Esophagus muscularis mucosa (tissue), 4 donors: ENCODE measurements around the gene B9D2. TPM values are rescaled to one million over a fixed set of nuclear protein-coding genes. Genes with fewer than 3 reads are reported as not detected.

Source experiments
- DNase-seq: peaks from one replicate; pipeline ENCODE4 v3.0.0-alpha.2; 2017; ENCODE audit errors: extremely low spot score
- H3K27ac ChIP-seq, 4 donors: fragments of 200-600 bp; sonication (generic); replicated peaks in 1 of 4; 1 replicate in 3 of 4; 2 replicates in 1 of 4; pipeline ENCODE4 v1.5.1; 2016 to 2019; ENCODE audit warnings: mild to moderate bottlenecking in 1 of 4
- H3K27me3 ChIP-seq, 4 donors: fragments of 200-600 bp; sonication (generic); one replicate each; pipeline versions ENCODE4 v1.5.1 to v1.6.0; 2016 to 2019
- H3K36me3 ChIP-seq, 4 donors: fragments of 200-600 bp; sonication (generic); one replicate each; pipeline ENCODE4 v1.5.1; 2016 to 2019
- H3K4me1 ChIP-seq, 4 donors: fragments of 200-600 bp; sonication (generic); one replicate each; pipeline ENCODE4 v1.5.1; 2016 to 2019
- H3K4me3 ChIP-seq, 4 donors: fragments of 200-600 bp; sonication (generic); 1 replicate in 2 of 4; 2 replicates in 2 of 4; pipeline ENCODE4 v1.5.1; 2016 to 2019; ENCODE audit warnings: mild to moderate bottlenecking in 4 of 4, moderate library complexity in 1 of 4
- H3K9me3 ChIP-seq, 4 donors: fragments of 200-600 bp; sonication (generic); 1 replicate in 3 of 4; 2 replicates in 1 of 4; pipeline ENCODE4 v1.5.1; 2016 to 2019
- CTCF ChIP-seq, 3 experiments: fragments of 200-600 bp in 2 of 3; fragments of 450-650 bp in 1 of 3; sonication (generic) in 2 of 3; IDR thresholded peaks; one replicate each; pipeline ENCODE4 v1.5.1; 2017 to 2019; ENCODE audit warnings: antibody characterized with exemption in 3 of 3, mild to moderate bottlenecking in 2 of 3, moderate library complexity in 1 of 3
- EP300 ChIP-seq: sonication (generic); formaldehyde crosslinking; IDR thresholded peaks from one replicate; pipeline ENCODE4 v1.6.1; 2017; ENCODE audit warnings: antibody characterized with exemption
- POLR2A ChIP-seq: fragments of 450-650 bp; IDR thresholded peaks from one replicate; pipeline ENCODE4 v1.6.1; 2017; ENCODE audit warnings: antibody characterized with exemption, moderate library complexity, mild to moderate bottlenecking, low read depth
- POLR2AphosphoS5 ChIP-seq, 2 donors: sonication (generic); formaldehyde crosslinking; IDR thresholded peaks; one replicate each; pipeline ENCODE4 v1.6.1; 2017; ENCODE audit warnings: antibody characterized with exemption in 2 of 2
- whole genome bisulfite sequencing: methylation state at CpG from one replicate; pipeline ENCODE4 v1.1.5; 2018; 5-methylcytosine and 5-hydroxymethylcytosine counted together
- intact Hi-C: fragments of 100-400 bp; cut with DNase I; formaldehyde crosslinking; loops from one replicate; pipeline ENCODE4 v1.15.1; 2023
- total RNA-seq, 4 donors: library from RNA; depleted of rRNA; stranded (reverse); fragments of >200 nt; gene quantifications; one replicate each; pipeline versions ENCODE4 v1.1.0 to v1.2.1, GENCODE V29; 2016

B9D2 gene
- total RNA-seq, 4 donors from 2014 or later, result 4.9 to 9.3 (median 6.9) TPM

GRCh38 chr19:41325640-41325946 is 38.4 kb downstream of the B9D2 start:
- DNase-seq, result no peak
- H3K27me3 ChIP-seq, result no peaks in the 10 kb centered on the region
- intact Hi-C loops, result no loop called here
- WGBS, result 12% methylated on average over 9 of the region's 10 CpGs
- peak overlapping the region; percentile 78 to 86 (median 84) for H3K27ac ChIP-seq
- no peaks in the 10 kb centered on the region for H3K9me3 ChIP-seq
- H3K4me3 ChIP-seq, result peak overlapping the region; percentile 40 to 52 (median 46)
- TF ChIP-seq POLR2A, result no peak
- no peak for TF ChIP-seq POLR2AphosphoS5 (IDR thresholded peaks at IDR 0.05)
- TF ChIP-seq EP300, result no peak
- no peak for TF ChIP-seq CTCF (IDR thresholded peaks at IDR 0.05)
- peaks cover 72 to 85% (median 80%) of the 10 kb centered on the region in 4 donors for H3K4me1 ChIP-seq
- H3K36me3 ChIP-seq, result peaks cover 7 to 48% (median 38%) of the 10 kb centered on the region in 4 donors

DNA sequence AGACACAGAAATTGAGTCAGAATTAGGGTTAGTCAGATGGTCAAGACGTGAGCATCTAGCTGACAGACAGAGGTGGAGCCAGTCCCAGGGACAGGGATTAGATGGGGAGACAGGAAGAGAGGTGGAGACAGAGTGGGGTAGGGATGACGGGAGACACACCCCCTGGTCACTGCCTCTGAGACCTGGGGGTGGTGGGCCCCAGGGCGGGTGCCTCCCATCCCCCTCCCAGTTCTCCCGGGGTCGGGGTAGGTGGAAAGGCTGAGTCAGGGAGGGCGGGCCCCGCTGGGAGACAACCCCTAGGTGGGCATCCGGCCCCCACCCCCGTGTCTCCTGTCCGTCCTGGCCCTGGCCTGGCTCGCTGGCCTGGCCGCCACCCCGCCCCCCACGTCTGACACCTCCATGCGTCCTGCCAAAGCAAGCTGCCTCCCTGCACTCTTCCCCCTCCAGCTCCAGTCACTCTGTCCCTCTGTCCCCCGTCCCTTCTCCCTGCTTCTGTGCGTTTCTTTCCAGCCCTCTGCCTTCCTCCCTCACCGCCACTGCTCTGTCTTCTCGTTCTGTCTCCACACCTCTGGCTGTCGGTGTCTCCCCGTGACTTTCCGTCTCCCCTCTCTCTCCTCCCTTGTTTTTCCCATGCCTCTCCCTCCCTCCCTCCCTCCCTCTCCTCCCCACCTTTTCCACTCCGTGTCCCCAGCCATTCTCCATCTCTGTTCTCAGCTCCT is 38.9 kb downstream of the B9D2 start:
- Histone ChIP-seq H3K4me1 (peaks cover 72 to 85% (median 80%) of the 10 kb centered on the region in 4 donors), H3K27me3 (no peaks in the 10 kb centered on the region), H3K9me3 (no peaks in the 10 kb centered on the region), H3K4me3 (peak overlapping the region; percentile 40 to 52 (median 46)), H3K36me3 (peaks cover 7 to 48% (median 39%) of the 10 kb centered on the region in 4 donors), H3K27ac (peak overlapping the region; percentile 78 to 86 (median 84))
- DNase-seq, result no peak
- TF ChIP-seq EP300 (no peak), POLR2A (no peak), CTCF (IDR thresholded peaks at IDR 0.05) (no peak), POLR2AphosphoS5 (IDR thresholded peaks at IDR 0.05) (peak; percentile 42 to 56)
- 2% methylated on average over 12 of the region's 23 CpGs for WGBS
- intact Hi-C loops, result no loop called here

GRCh38 chr19:41324231-41324702 is 39.7 kb downstream of the B9D2 start:
- peak overlapping the region; percentile 78 to 86 (median 84) for H3K27ac ChIP-seq
- 68% methylated on average over 7 of the region's 7 CpGs for WGBS
- no peak overlapping the region for H3K4me3 ChIP-seq
- TF ChIP-seq POLR2AphosphoS5 (IDR thresholded peaks at IDR 0.05), result no peak
- TF ChIP-seq CTCF (IDR thresholded peaks at IDR 0.05), result no peak
- no peak for TF ChIP-seq POLR2A
- TF ChIP-seq EP300, result no peak
- H3K4me1 ChIP-seq, result peaks cover 72 to 83% (median 78%) of the 10 kb centered on the region in 4 donors
- H3K9me3 ChIP-seq, result no peaks in the 10 kb centered on the region
- peaks cover 13 to 48% (median 43%) of the 10 kb centered on the region in 4 donors for H3K36me3 ChIP-seq
- DNase-seq, result no peak
- intact Hi-C loops, result no loop called here
- no peaks in the 10 kb centered on the region for H3K27me3 ChIP-seq

DNA sequence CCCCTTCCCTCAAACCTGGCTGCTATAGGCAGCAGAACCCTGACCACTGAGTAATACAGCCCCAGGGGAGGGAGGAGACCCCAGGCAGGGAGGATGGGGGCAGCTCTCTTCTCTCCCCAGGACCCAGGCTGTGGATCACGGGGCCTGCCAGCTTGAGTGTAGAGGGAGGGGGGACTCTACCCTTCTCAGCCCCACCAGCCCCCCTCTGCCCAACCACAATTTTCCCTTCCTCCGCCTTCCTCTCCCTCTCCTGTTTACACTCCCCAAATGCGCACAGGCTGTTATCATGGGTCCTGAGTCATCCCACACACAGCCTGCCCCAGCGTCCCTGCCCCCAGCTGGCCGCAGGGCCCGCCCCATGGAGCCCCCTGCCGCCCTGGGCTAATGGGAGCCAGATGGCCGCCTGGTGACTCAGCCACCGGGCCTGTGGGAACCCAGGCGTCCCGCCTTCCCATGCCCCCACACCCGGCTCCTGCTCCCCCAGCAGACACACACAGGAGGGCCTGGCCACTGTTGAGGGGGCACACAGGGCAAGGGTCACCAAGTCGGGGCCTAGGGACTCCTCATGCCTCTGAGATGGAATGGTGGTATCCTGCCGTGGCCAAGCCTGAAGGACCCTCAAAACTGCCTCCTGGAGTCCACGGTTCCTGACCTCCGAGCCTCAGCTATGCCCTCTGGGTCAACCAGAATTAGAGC is 40.4 kb downstream of the B9D2 start:
- Histone ChIP-seq H3K27ac (peak overlapping the region; percentile 78 to 86 (median 84)), H3K36me3 (peaks cover 15 to 48% (median 45%) of the 10 kb centered on the region in 4 donors), H3K27me3 (no peaks in the 10 kb centered on the region), H3K4me1 (peaks cover 72 to 77% (median 74%) of the 10 kb centered on the region in 4 donors), H3K9me3 (no peaks in the 10 kb centered on the region), H3K4me3 (no peak overlapping the region)
- 34% methylated on average over 10 of the region's 16 CpGs for WGBS
- intact Hi-C loops, result no loop called here
- no peak for DNase-seq
- TF ChIP-seq POLR2AphosphoS5 (IDR thresholded peaks at IDR 0.05) (peak; percentile 44 to 62), CTCF (IDR thresholded peaks at IDR 0.05) (no peak)
